SK-N-SH treated with all-trans-retinoic acid at 6 μM for 48 hours (cell line): ENCODE results near the gene ERN1.

Experiments used
- ATAC-seq: fragments of 200-7000 bp; cut with Tn5 transposase; 3 replicates; pipeline ENCODE4 v1.9.1; 2020; ENCODE audit warnings: mild to moderate bottlenecking, moderate library complexity
- ARNTL ChIP-seq: fragments of 450-650 bp; formaldehyde crosslinking; IDR thresholded peaks from 2 replicates; pipeline ENCODE4 v1.5.0; 2020; ENCODE audit warnings: low read depth, mild to moderate bottlenecking, moderate library complexity, borderline replicate concordance
- BACH2 ChIP-seq: fragments of 250-450 bp; sonication (Bioruptor Pico); IDR thresholded peaks from 2 replicates; pipeline ENCODE4 v1.9.0; 2021; ENCODE audit warnings: mild to moderate bottlenecking, borderline replicate concordance
- CSDC2 ChIP-seq: fragments of 250-450 bp; sonication (Bioruptor Pico); IDR thresholded peaks from 2 replicates; pipeline ENCODE4 v1.5.0; 2020; ENCODE audit warnings: mild to moderate bottlenecking, moderate library complexity
- CSRNP3 ChIP-seq: fragments of 250-450 bp; sonication (Bioruptor Pico); IDR thresholded peaks from 2 replicates; pipeline ENCODE4 v1.5.1; 2021; ENCODE audit warnings: mild to moderate bottlenecking, moderate library complexity
- GLIS3 ChIP-seq: fragments of 250-450 bp; sonication (Bioruptor Pico); IDR thresholded peaks from 2 replicates; pipeline ENCODE4 v1.5.0; 2020; ENCODE audit warnings: mild to moderate bottlenecking, moderate library complexity
- PATZ1 ChIP-seq: fragments of 250-450 bp; sonication (Bioruptor Pico); IDR thresholded peaks from 2 replicates; pipeline ENCODE4 v1.8.0; 2020; ENCODE audit warnings: mild to moderate bottlenecking, moderate library complexity, borderline replicate concordance
- PPARA ChIP-seq: fragments of 250-450 bp; sonication (Bioruptor Pico); IDR thresholded peaks from 2 replicates; pipeline ENCODE4 v1.5.0; 2020; ENCODE audit warnings: mild to moderate bottlenecking, borderline replicate concordance
- RARB ChIP-seq: fragments of 250-450 bp; sonication (Bioruptor Pico); IDR thresholded peaks from 2 replicates; pipeline ENCODE4 v1.8.0; 2021; ENCODE audit warnings: mild to moderate bottlenecking, moderate library complexity
- SNAI2 ChIP-seq: fragments of 250-450 bp; sonication (Bioruptor Pico); IDR thresholded peaks from 2 replicates; pipeline ENCODE4 v1.5.0; 2020; ENCODE audit warnings: mild to moderate bottlenecking, moderate library complexity
- TCF4 ChIP-seq: fragments of 250-450 bp; sonication (Bioruptor Pico); IDR thresholded peaks from 2 replicates; pipeline ENCODE4 v1.8.0; 2021; ENCODE audit warnings: mild to moderate bottlenecking, moderate library complexity, borderline replicate concordance
- TOX ChIP-seq: fragments of 250-450 bp; sonication (Bioruptor Pico); IDR thresholded peaks from 2 replicates; pipeline ENCODE4 v1.8.0; 2021; ENCODE audit warnings: mild to moderate bottlenecking, moderate library complexity, borderline replicate concordance
- TSHZ2 ChIP-seq: fragments of 250-450 bp; sonication (Bioruptor Pico); IDR thresholded peaks from 2 replicates; pipeline ENCODE4 v1.5.0; 2020; ENCODE audit warnings: mild to moderate bottlenecking, moderate library complexity
- ZC3H10 ChIP-seq: fragments of 250-450 bp; sonication (Bioruptor Pico); IDR thresholded peaks from 2 replicates; pipeline ENCODE4 v1.5.1; 2021; ENCODE audit warnings: mild to moderate bottlenecking, moderate library complexity
- ZFP3 ChIP-seq: fragments of 250-450 bp; sonication (Bioruptor Pico); IDR thresholded peaks from 2 replicates; pipeline ENCODE4 v1.5.0; 2020; ENCODE audit warnings: mild to moderate bottlenecking, moderate library complexity
- ZNF565 ChIP-seq: fragments of 450-650 bp; formaldehyde crosslinking; conservative IDR thresholded peaks from 2 replicates; pipeline ENCODE4 v1.5.0; 2020; ENCODE audit warnings: low read depth, mild to moderate bottlenecking, moderate library complexity
- ZNF70 ChIP-seq: fragments of 450-650 bp; formaldehyde crosslinking; IDR thresholded peaks from 2 replicates; pipeline ENCODE4 v1.5.0; 2020; ENCODE audit warnings: mild to moderate bottlenecking, moderate library complexity

ERN1 gene

GRCh38 chr17:64073771-64074703, 55.9 kb downstream of the ERN1 start:
- ATAC-seq, result no peak
- TF ChIP-seq ZFP3 (CRISPR knock-in tag) (no peak), TSHZ2 (CRISPR knock-in tag) (no peak)

GRCh38 chr17:64071111-64071510, 58.8 kb downstream of the ERN1 start:
- TF ChIP-seq CSDC2 (no peak), TCF4 (no peak), RARB (CRISPR knock-in tag) (no peak), GLIS3 (no peak), ARNTL (CRISPR knock-in tag) (no peak), TSHZ2 (CRISPR knock-in tag) (no peak), PATZ1 (CRISPR knock-in tag) (no peak), PPARA (CRISPR knock-in tag) (no peak)
- TF ChIP-seq, all 23 proteins: peak for 0
- no peak for ATAC-seq

GRCh38 chr17:64070213-64070612, 59.7 kb downstream of the ERN1 start:
- no peak for ATAC-seq
- TF ChIP-seq CSRNP3 (CRISPR knock-in tag), result no peak
- TF ChIP-seq ZFP3 (CRISPR knock-in tag), result no peak
- TF ChIP-seq ARNTL (CRISPR knock-in tag), result no peak
- no peak for TF ChIP-seq BACH2 (CRISPR knock-in tag)
- no peak for TF ChIP-seq TSHZ2 (CRISPR knock-in tag)
- no peak for TF ChIP-seq SNAI2
- no peak for TF ChIP-seq TOX (CRISPR knock-in tag)
- TF ChIP-seq ZC3H10, result no peak
- no peak for TF ChIP-seq ZNF70 (CRISPR knock-in tag)
- TF ChIP-seq RARB (CRISPR knock-in tag), result no peak
- no peak for TF ChIP-seq ZNF565 (CRISPR knock-in tag)
- TF ChIP-seq CSDC2, result no peak
